GM12874 (cell line): ENCODE measurements around the gene VPS13A.

ENCODE experiments used
- TF ChIP-seq, protein P1 (sequence below): IDR thresholded peaks from 2 replicates; pipeline ENCODE4 v1.5.1; 2011; ENCODE audit warnings: low read depth, mild to moderate bottlenecking, control low read depth, low read length, moderate library complexity; ENCODE audit not compliant: insufficient read depth

The VPS13A gene

DNA sequence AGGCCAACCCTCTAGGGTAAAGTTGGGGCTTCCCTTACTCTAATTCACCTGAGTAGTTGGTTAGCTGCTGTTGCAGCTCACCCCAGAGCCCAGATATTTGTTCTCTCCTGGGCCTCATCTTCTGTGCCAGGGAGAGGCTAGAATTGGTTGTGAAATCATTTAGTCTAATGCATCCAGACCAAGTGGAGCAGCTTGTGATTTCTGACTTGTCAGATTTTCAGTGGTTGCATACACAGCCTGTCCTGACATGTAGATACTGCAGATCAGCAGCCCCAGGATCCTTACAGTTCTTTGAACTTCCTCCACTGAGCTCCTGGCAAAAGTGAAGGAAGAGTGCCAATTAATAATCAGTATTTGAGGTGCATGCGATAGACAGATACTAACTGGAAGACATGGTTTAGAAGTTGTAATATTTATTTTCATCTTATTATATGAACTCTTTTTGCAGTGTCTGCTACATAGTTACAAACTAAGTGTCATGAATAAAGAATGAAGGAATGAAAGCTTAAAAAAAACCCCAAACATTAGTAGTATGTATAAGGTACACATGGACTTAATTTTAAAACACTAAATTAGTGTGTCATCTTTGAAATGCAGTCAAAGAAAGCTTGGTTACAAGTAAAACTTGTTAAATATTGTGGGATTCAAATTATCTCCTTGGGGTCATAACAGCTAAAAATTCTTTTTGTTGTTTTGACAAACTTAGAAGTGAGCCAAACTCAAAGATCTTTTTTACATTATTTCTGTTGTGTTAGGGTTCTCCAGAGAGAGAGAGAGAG lies 128.5 kb downstream of the VPS13A start:
- TF ChIP-seq, protein P1, sequence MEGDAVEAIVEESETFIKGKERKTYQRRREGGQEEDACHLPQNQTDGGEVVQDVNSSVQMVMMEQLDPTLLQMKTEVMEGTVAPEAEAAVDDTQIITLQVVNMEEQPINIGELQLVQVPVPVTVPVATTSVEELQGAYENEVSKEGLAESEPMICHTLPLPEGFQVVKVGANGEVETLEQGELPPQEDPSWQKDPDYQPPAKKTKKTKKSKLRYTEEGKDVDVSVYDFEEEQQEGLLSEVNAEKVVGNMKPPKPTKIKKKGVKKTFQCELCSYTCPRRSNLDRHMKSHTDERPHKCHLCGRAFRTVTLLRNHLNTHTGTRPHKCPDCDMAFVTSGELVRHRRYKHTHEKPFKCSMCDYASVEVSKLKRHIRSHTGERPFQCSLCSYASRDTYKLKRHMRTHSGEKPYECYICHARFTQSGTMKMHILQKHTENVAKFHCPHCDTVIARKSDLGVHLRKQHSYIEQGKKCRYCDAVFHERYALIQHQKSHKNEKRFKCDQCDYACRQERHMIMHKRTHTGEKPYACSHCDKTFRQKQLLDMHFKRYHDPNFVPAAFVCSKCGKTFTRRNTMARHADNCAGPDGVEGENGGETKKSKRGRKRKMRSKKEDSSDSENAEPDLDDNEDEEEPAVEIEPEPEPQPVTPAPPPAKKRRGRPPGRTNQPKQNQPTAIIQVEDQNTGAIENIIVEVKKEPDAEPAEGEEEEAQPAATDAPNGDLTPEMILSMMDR: no peak

DNA sequence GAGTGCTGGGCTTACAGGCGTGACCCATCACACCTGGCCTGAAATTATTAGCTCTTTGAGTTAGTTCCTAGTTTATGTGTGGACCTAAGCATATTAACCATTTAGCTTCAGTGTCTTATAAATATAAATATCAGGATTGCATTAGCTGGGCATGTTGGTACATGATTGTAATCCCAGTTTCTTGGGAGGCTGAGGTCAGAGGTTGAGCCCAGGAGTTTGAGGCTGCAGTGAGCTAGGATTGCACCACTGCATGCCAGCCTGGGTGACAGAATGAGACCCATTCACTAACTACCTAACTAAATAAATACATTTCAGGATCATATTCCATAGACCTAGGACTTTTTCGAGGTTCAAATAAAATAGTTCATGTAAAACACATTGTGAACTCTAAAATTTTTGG lies 129.8 kb downstream of the VPS13A start:
- TF ChIP-seq, protein P1: no peak

DNA sequence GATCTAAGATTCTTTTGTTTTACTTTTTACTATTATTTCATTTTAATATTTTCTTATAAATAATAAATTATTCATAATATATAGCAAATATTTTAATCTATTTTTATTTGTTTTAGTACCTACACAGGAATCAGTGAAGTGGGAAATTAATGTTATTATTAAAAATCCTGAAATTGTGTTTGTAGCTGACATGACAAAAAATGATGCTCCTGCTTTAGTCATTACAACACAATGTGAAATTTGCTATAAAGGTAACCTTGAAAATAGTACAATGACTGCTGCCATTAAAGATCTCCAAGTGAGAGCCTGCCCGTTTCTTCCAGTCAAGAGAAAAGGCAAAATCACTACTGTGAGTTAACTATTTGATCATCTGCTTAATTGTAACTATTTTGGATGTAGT lies 138.7 kb downstream of the VPS13A start:
- TF ChIP-seq, protein P1: no peak

DNA sequence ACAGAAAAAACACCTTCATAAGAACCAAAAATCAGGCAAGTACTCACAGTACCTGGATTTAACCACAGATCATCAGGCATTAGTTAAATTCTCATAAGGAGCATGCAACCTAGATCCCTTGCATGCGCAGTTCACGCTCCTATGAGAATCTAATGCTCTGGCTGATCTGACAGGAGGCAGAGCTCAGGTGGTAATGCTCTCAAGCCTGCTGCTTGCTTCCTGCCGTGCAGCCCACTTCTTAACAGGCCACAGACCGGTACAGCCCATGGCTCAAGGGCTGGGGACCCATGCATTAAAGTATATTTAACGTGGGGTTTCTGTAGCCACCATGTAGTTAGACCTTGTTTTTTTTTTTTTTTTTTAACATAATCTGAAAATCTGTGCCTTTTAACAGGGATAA lies 147.7 kb downstream of the VPS13A start:
- TF ChIP-seq, protein P1: no peak

DNA sequence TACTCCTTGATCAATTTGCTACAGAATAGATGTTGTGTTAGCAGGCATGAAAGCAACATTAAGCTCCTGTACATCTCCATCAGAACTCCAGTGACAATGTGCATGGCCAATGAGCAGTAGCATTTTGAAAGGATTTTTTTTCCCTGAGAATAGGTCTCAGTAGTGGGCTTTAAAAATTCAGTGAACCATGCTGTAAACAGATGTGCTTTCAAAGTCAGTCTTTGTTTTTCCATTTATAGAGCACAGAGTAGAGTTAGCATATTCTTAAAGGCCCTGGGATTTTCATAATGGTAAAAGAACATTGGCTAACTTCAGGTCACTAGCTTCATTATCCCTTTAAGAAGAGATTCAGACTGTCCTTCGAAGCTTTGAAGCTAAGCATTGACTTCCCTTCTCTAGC lies 150.8 kb downstream of the VPS13A start:
- TF ChIP-seq, protein P1: no peak

DNA sequence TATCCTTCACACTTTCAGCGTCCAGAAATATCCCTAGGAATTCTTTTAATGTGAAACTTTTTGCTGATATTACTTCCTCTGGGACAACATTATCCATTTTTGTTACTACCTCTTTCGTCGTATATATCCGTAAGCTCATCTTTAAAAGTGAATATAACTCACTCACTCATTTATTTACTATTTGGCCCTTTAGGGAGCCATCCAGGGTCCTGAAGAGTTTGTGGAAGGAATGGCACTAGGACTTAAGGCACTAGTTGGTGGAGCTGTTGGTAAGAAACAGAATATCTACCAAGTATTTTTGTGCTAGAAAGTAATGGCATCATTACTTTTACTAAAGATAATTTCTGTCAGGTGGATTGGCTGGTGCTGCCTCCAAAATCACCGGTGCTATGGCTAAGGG lies 192.7 kb downstream of the VPS13A start:
- TF ChIP-seq, protein P1: no peak

DNA sequence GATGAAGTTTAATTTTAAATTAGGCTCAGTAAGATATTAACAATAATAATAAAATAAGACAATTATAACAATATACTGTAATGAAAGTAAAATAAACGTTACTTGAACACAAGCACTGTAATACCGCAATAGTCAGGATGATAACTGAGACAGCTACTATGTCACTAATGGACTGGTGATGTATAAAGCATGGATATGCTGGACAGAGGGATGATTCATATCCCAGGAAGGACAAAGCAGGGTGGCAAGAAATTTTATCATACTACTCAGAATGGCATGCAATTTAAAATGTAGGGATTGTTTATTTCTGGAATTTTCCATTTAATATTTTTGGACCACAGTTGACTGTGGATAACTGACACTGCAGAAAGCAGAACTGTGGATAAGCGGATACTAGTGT lies 196.9 kb downstream of the VPS13A start:
- TF ChIP-seq, protein P1: no peak
